Suppressor macrophage treated with lipopolysaccharide for 1 hour (primary cell): ENCODE data around the gene BDKRB1.
"Not testable (repeated sequence)": the region's sequence is repeated elsewhere in the genome, so short reads cannot be mapped to it uniquely, and the experiment has no call there.

Source experiments
- DNase-seq, 3 donors: peaks; one replicate each; pipeline ENCODE4 v3.0.0-alpha.2; 2020 to 2022

Gene BDKRB1

DNA sequence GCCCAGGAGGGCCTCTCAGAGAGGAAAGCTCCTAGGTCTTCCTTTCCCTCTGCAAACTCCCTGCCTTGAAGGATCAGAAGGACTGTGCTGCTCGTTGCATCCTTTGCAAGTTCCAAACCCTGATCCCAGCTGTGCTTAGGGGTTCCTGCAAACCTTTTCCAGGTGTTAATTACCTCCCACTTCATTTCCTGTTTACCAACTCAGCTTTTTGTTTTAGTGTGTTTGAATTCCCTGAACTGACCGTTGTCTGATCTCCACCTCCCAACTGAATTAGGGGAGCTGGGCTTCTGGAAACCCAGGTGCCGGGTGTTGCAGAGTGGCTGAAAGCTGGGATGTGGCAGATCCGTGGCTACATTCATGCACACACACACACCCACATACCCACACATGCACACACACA, 20.6 kb upstream of the BDKRB1 start:
- DNase-seq = no peak

DNA sequence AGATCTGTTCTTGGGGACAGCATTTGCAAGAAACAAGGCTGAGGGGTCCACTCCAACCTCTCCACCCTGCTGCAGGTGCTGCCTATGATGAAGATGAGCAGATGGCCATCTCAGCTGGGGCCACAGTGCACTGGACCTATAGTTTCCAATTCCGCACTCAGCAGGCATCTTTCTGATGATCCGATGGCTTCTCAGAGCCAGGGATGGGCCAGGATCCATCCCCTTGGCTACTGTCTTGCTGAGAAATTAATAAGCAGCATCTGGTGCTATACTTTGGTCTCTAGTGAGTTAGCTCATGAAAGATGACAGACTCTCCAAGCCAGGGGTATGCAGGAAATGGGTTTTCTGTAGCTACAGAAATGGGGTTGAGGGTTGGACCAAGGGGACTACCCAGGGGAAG, 18.4 kb upstream of the BDKRB1 start:
- no peak for DNase-seq

DNA sequence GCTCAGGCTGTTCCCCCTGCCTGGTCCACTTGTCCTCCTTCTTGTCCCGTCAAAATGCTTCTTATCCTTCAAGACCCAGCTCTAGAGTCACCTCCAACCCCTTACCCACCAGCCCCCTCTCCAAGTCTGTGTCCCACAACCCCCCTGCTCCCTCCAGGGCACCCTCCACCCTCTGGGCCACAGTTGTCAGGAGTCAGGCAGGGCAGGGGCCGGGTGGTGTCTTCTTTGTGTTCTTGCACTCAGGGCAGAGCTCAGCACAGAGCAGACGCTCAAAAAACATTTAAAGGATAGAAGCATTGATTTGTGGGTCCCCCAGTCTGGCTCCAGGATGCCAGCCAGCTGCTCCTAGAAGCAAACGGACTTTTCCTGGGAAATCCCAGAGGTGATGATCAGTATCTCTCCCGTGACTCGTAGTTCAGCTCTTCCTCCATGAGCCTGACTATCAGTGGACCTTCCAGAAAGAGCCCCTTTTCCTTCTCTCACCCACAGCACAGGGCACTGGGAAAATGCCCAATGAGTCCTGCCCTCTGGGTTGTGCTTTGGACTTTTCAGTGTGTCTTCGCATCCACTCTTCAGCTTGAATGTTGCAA, 17.2 kb upstream of the BDKRB1 start:
- DNase-seq = peak; percentile 26 to 53 (median 52)

DNA sequence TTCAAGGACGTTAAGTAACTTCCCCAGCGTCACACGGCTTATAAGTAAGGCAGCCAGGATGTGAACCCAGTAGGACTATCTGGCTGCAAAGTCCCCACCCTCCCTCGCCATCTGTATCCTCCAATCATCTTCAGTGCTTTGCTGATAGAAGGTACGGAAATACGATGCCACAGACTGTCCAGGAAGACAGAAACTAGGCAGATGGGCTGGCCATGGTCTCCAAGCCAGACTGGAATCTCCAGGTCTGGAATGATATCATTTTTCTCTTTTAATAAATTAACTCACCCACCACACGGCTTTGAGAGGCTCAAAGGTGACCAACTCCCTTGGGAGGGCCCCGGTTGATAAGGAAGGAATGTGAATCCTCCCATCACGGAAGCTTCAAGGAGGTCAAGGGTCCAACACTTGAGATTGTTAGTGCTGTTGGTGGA, 16.3 kb upstream of the BDKRB1 start:
- no peak for DNase-seq

- no peak for DNase-seq
Measured at GRCh38 chr14:96240641-96241040, 15.4 kb upstream of the BDKRB1 start.

DNA sequence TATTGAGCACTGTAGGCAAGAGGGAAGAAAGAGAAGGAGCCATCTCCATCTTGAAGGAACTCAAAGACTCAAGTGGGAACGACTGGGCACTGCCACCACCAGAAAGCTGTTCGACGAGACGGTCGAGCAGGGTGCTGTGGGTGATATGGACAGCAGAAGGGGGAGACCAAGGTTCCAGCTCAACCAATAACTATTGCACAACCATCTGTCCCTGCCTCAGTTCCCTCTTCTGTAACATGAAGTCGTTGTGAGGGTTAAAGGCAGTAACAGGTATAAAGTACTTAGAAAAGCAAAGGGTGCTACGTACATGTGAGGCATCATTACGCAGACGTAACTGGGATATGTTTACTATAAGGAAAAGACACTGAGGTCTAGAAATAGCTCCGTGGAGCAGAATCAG, 13.9 kb upstream of the BDKRB1 start:
- DNase-seq = no peak

GRCh38 chr14:96243785-96244184, 12.2 kb upstream of the BDKRB1 start:
- no peak for DNase-seq

- not testable (repeated sequence) for DNase-seq
Measured at GRCh38 chr14:96245074-96245473, 10.9 kb upstream of the BDKRB1 start.

DNA sequence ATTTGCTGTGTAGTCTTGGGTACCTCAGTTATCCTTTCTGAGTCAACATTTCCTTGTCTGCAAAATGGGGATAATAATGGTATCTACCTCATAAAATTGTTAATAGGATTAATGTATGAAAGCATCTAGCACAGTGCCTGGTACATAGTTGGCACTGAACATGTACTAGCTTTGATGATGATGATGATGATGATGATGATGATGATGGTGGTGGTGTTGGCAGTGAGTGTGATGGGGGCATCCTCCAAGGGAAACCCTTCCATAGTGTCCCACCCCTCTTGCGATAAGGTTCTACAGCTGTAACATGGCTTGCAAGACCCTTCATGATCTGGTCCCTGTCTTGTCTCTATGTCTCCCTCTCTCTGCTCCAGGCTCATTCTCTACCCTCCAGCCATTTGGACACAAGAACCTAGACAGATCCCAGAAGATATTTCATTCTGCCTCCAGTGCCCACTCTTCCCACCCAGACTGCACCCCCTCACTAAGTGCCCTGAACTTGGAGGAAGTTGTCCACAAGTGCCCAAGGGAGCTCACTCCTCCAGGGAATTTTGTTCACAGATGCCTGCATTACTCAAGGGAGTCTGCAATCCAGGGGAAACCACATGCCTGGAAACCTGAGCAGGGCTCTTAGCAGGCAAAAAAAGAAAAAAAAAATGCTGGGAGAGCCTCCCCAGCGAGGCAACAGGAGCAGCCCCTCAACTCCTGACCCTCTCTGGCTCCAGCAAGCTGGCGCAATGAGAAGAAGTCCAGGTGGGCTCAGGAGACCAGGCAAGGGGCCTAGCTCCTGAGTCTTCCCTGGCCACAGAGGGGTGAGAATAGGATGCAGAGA, 10.1 kb upstream of the BDKRB1 start:
- DNase-seq = no peak

DNA sequence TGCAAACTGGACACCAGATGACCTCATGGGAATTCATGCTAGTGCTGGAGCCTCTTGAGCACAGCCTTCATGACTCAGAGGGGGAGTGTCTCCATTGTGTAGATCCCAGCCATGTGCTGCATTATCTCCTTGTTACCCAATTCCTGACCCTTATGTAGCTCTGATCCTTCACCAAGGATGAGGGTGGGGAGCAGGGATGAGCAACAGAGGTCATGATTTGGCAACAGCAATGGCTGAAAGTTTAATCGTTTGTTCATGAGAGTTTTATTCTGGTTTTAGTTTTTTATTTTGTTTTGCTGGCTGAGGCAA, 9.5 kb upstream of the BDKRB1 start:
- DNase-seq = peak; percentile 63 to 71 (median 69)

DNA sequence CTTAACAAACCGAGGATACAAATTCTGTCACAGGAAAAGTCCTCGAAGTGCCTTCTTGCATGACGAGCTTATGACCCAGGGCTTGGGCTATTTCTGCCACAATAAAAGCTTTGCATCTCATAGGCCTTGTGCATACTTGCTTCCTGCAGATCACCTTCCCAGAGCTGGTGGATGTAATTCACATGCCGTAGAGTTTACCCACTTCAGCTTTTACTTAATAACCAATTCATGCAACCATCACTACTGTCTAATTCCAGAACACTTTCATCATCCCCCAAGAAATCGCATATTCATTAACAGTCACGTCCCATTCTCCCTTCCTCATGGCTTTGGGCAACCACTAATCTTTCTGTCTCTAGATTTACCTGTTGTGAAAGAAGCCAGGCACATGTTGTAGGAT, 9.0 kb upstream of the BDKRB1 start:
- no peak for DNase-seq

- peak; percentile 85 to 88 (median 86) for DNase-seq
Measured at GRCh38 chr14:96249029-96249428, 7.0 kb upstream of the BDKRB1 start.

DNA sequence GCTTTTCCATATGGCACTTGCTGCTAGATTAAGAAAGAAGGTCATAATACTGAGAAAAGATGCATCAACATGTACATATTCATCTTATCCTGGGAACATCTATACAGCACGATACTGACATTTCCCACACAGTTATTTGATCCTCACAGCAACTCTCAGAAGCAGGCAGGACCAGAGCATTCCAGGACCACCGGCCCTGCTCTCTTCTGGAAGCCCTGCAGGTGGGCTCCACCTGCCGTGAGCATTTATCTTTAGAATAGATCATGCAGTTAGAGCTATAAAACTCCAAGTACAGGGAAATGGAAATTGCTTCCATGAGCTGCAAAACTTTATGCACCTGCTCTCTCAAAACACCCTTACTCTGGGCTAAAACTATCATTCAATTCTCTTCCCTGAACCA, 5.5 kb upstream of the BDKRB1 start:
- DNase-seq = no peak

DNA sequence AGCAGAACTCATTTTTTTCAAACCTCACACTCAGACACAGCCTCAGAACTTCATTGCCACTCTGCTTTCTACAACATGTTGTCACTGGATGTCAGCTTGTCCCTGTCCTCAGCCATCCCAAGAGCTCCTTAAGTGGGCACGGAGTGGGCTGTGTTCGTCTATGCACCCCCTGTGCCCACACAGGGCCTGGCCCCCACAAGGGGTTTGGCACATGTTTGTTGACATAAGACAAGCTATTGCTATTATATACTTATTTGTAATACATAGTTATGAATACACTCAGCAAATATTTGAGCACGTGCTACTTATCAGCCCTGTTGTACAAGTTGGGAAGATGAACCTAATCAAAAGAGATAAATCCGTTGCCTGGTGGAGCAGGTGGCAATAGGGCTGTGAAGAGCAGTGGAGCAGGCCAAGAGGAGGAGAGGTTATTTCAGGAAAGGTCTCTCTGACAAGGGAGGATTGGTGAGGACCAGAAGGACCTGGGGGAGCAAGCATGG, 4.3 kb upstream of the BDKRB1 start:
- no peak for DNase-seq

- DNase-seq = no peak
Measured at GRCh38 chr14:96252323-96252998, 3.5 kb upstream of the BDKRB1 start.

DNA sequence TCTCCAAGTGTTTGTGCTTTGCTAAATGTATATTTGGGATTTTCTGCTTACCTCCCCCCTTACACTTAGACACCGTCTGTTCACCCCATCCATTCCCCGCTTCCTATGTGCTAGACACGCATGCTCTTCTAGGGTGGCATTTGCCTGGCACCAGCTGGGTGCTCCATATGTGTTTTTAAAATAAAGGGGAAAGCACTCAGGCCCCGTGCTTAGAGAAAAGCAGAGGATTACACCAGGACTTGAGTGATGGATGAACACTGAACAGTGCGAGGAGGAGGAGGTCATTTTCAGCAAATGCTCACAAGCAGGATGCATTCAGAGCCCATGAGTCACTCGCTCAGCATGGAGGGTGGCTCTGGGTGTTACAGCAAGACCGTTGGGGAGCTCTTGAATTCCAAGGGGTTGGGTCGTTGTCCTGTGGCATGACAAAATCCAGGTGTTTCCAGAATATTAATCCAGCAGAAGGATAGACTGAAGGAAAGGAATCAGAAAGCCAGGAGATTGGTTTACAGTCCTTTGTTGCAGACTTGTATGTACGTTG, 2.9 kb upstream of the BDKRB1 start:
- no peak for DNase-seq

DNA sequence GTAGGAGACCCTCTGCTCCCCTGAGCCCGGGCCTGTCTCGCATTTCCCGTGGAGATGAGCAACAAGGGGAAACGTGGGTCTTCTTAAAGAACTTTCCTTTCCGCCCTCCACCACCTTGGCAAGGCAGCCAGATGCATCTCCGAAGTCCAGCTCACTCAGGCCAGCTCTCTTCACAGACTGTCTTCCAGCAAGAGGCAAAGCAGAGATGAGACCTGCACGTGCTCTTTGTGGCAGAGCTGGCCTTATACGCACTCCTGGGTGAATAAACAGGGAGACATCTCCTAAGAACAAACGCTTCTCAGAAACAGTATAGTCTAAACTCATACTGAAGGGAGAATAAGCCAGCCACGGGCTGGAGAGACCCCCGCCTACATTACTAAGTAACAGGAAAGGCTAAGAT, 1.3 kb upstream of the BDKRB1 start:
- DNase-seq = no peak

GRCh38 chr14:96256407-96256806, 397 bp downstream of the BDKRB1 start:
- no peak for DNase-seq

DNA sequence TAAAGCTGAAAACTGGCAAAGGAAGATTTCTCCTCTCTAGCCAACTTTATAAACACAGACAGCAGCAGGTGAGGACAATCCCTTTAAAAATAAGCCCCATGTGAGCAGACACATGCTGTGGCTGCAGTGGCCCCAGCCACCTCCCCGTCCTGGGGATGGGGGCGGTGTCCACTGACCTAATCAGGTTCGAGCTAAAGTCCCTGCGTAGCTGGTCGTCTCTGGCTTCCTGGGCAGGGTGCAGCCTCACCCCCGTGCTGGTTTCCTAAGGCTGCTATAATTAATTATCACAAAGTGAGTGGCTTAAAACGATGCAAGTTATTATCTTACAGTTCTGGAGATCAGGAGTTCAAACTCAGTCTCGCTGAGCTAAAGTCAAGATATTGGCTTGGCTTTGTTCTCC, 1.0 kb downstream of the BDKRB1 start:
- no peak for DNase-seq

DNA sequence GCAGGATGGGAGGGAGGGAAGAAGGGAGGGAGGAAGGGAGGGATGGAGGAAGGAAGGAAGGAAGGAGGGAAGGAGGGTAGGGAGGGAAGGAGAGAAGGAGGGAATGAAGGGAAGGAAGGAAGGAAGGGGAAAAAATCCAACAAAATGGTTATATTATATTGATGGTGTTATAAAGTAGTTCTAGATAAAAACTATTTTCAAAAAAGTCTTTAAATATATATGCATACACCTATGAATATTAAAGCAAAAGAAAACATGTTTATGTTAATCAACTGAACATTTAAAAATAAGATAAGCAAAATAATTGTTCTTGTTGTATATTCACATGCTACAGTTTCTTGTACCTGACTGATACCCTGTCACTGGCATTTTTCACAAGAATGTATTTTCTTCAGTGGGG, 1.9 kb downstream of the BDKRB1 start:
- no peak for DNase-seq

- no peak for DNase-seq
Measured at GRCh38 chr14:96260341-96260821, 4.4 kb downstream of the BDKRB1 start.

DNA sequence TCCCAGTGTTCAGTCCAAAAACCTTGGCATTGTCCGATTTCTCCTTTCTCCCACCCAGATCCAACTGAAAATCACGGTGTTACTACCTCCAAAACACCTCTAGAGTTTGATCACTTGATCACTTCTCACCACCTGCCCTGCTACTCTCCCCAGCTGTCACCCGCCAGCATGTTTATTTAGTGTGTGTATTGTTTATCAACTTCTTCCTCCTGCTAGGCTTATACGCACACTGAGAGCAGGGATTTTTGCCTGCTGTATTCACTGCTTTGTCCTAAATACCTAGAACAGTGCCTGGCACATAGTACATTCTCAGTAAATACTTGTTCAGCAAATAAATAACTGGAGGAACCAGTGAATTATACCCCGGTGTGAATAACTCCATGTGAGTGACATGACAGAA, 5.0 kb downstream of the BDKRB1 start:
- no peak for DNase-seq

DNA sequence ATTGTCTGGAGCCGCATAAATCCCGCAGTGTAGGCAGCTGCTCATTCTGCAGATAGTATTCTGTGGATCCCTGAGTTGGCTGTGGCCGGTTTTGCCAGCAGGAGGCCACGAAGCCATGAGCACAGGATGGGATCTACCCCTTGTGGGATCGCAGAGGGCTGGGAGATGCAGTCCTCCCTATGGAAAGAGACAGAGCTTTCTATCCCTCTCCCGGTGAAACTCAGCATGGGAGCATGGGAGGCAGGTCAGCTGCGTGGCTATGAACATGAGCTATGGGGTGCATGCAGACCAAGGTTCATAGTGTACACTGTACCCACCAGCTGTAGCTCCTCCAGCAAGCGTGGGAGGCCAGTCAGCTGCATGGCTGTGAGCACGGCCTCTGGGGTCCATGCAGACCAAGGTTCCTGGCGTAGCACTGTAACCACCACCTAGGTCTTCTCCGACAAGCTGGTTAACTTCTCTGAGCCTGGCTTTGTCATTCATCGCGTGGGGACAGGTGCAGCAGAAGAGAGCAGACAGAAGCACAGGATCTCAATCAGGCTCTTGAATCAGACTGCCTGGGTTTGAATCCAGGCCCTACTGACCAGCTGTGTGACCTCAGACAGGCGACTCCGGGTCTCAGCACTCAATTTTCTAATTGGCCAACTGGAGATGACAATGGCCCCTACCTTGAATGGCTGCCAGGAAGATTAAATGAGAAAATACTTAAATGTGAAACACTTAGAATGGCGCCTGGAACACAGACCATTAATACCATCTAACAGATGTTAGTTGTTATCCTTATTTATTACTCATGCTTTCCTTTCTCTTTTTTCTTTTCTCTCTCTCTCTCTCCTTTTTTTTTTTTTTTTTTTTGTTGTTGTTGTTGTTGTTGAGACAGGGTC, 6.0 kb downstream of the BDKRB1 start:
- no peak for DNase-seq
